H9 (cell line): ENCODE measurements around the gene MAL. TPM values are rescaled to one million over a fixed set of nuclear protein-coding genes. Genes with fewer than 3 reads are reported as not detected.

Experiments
- DNase-seq: peaks from one replicate; pipeline ENCODE4 v3.0.0-alpha.2; 2017
- H2AFZ ChIP-seq: one replicate; pipeline ENCODE4 v1.6.1; 2013; ENCODE audit warnings: mild to moderate bottlenecking, low read length, control low read depth, moderate library complexity
- H2AK5ac ChIP-seq: 2 replicates; pipeline ENCODE4 v1.6.1; 2013; ENCODE audit warnings: low read length, control low read depth, mixed read lengths; ENCODE audit not compliant: insufficient read length
- H2BK120ac ChIP-seq: one replicate; pipeline ENCODE4 v1.6.1; 2013; ENCODE audit warnings: low read depth, mild to moderate bottlenecking, low read length, control low read depth, inconsistent platforms; ENCODE audit not compliant: poor library complexity, severe bottlenecking
- H2BK12ac ChIP-seq: 2 replicates; pipeline ENCODE4 v1.6.1; 2013; ENCODE audit warnings: low read length, control low read depth, mixed read lengths, low read depth; ENCODE audit not compliant: insufficient read length
- H2BK15ac ChIP-seq: 2 replicates; pipeline ENCODE4 v1.6.1; 2013; ENCODE audit warnings: low read depth, low read length, control low read depth
- H2BK20ac ChIP-seq: one replicate; pipeline ENCODE4 v1.6.1; 2013; ENCODE audit warnings: low read depth, mild to moderate bottlenecking, low read length, control low read depth, inconsistent platforms; ENCODE audit not compliant: poor library complexity, severe bottlenecking
- H2BK5ac ChIP-seq: 2 replicates; pipeline ENCODE4 v1.6.1; 2013; ENCODE audit warnings: low read length, control low read depth, mixed read lengths; ENCODE audit not compliant: insufficient read length
- H3K14ac ChIP-seq: 2 replicates; pipeline ENCODE4 v1.6.1; 2013; ENCODE audit warnings: low read length, control low read depth; ENCODE audit not compliant: insufficient read depth
- H3K18ac ChIP-seq: 2 replicates; pipeline ENCODE4 v1.6.1; 2013; ENCODE audit warnings: low read depth, mild to moderate bottlenecking, mixed read lengths, low read length, control low read depth; ENCODE audit not compliant: insufficient read length
- H3K23ac ChIP-seq: 2 replicates; pipeline ENCODE4 v1.6.1; 2013; ENCODE audit warnings: low read length, control low read depth, mixed read lengths, low read depth; ENCODE audit not compliant: insufficient read length
- H3K23me2 ChIP-seq: 2 replicates; pipeline ENCODE4 v1.6.1; 2013; ENCODE audit warnings: low read depth, mild to moderate bottlenecking, mixed read lengths, low read length, control low read depth; ENCODE audit not compliant: insufficient read length, poor library complexity, severe bottlenecking
- H3K27ac ChIP-seq: 2 replicates; pipeline ENCODE4 v1.5.1; 2013; ENCODE audit warnings: low read length, control low read depth, mixed read lengths, low read depth; ENCODE audit not compliant: insufficient read length
- H3K27me3 ChIP-seq: 2 replicates; pipeline ENCODE4 v1.6.1; 2013; ENCODE audit warnings: low read length, control low read depth, inconsistent platforms; ENCODE audit not compliant: insufficient read depth
- H3K4ac ChIP-seq: 2 replicates; pipeline ENCODE4 v1.6.1; 2013; ENCODE audit warnings: low read depth, mild to moderate bottlenecking, control low read depth, inconsistent platforms, low read length, moderate library complexity
- H3K4me1 ChIP-seq: 2 replicates; pipeline ENCODE4 v1.6.1; 2013; ENCODE audit warnings: low read length, control low read depth, inconsistent platforms; ENCODE audit not compliant: insufficient read depth
- H3K4me2 ChIP-seq: 2 replicates; pipeline ENCODE4 v1.6.1; 2013; ENCODE audit warnings: low read length, control low read depth, mixed read lengths; ENCODE audit not compliant: insufficient read length, insufficient read depth
- H3K56ac ChIP-seq: 2 replicates; pipeline ENCODE4 v1.6.1; 2013; ENCODE audit warnings: low read depth, mild to moderate bottlenecking, mixed read lengths, low read length, control low read depth; ENCODE audit not compliant: insufficient read length
- H3K79me1 ChIP-seq: 2 replicates; pipeline ENCODE4 v1.6.1; 2013; ENCODE audit warnings: low read depth, mild to moderate bottlenecking, moderate library complexity, low read length, control low read depth, inconsistent platforms; ENCODE audit not compliant: insufficient read depth, poor library complexity, severe bottlenecking
- H3K79me2 ChIP-seq: 2 replicates; pipeline ENCODE4 v1.6.1; 2013; ENCODE audit warnings: low read length, control low read depth, inconsistent platforms; ENCODE audit not compliant: insufficient read depth
- H3K9ac ChIP-seq: 2 replicates; pipeline ENCODE4 v1.6.1; 2013; ENCODE audit warnings: low read length, control low read depth, mixed read lengths; ENCODE audit not compliant: insufficient read length; ENCODE audit errors: extremely low read depth
- H3K9me3 ChIP-seq: one replicate; pipeline ENCODE4 v1.6.1; 2013; ENCODE audit warnings: low read depth, low read length, inconsistent platforms; ENCODE audit not compliant: control insufficient read depth
- H3T11ph ChIP-seq: one replicate; pipeline ENCODE4 v1.6.1; 2013; ENCODE audit warnings: mild to moderate bottlenecking, low read length, control low read depth, inconsistent platforms
- H4K20me1 ChIP-seq: one replicate; pipeline ENCODE4 v1.6.1; 2013; ENCODE audit not compliant: control insufficient read depth, insufficient read length, insufficient read depth
- H4K5ac ChIP-seq: 2 replicates; pipeline ENCODE4 v1.6.1; 2013; ENCODE audit warnings: low read depth, mild to moderate bottlenecking, mixed read lengths, low read length, control low read depth; ENCODE audit not compliant: insufficient read length
- H4K8ac ChIP-seq: replicated peaks from 2 replicates; pipeline ENCODE4 v1.6.1; 2013; ENCODE audit warnings: low read length, control low read depth, mixed read lengths, low read depth; ENCODE audit not compliant: insufficient read length
- H4K91ac ChIP-seq: 2 replicates; pipeline ENCODE4 v1.6.1; 2013; ENCODE audit warnings: low read depth, mild to moderate bottlenecking, moderate library complexity, mixed read lengths, low read length, control low read depth; ENCODE audit not compliant: insufficient read length
- H3K27ac Mint-ChIP-seq, 3 experiments: 2 replicates in 2 of 3; 3 replicates in 1 of 3; pipeline ENCODE4 v1.8.0; 2020 to 2021; ENCODE audit warnings: mixed read lengths in 3 of 3, mild to moderate bottlenecking in 1 of 3, moderate library complexity in 1 of 3
- H3K27me3 Mint-ChIP-seq: 2 replicates; pipeline ENCODE4 v1.8.0; 2021; ENCODE audit warnings: low read depth, mild to moderate bottlenecking, moderate library complexity, mixed read lengths
- H3K36me3 Mint-ChIP-seq, 3 experiments: 2 replicates in 2 of 3; 3 replicates in 1 of 3; pipeline ENCODE4 v1.8.0; 2020 to 2021; ENCODE audit warnings: low read depth in 3 of 3, mixed read lengths in 3 of 3; ENCODE audit not compliant: insufficient read depth in 1 of 3
- H3K4me1 Mint-ChIP-seq, 2 experiments: 2 replicates each; pipeline ENCODE4 v1.8.0; 2020; ENCODE audit warnings: mixed read lengths in 2 of 2
- H3K4me3 Mint-ChIP-seq, 2 experiments: 2 replicates in 1 of 2; 3 replicates in 1 of 2; pipeline ENCODE4 v1.8.0; 2020 to 2021; ENCODE audit warnings: mild to moderate bottlenecking in 2 of 2, mixed read lengths in 2 of 2, moderate library complexity in 1 of 2
- H3K9me3 Mint-ChIP-seq, 2 experiments: 2 replicates in 1 of 2; 3 replicates in 1 of 2; pipeline ENCODE4 v1.8.0; 2020; ENCODE audit warnings: mild to moderate bottlenecking in 2 of 2, mixed read lengths in 2 of 2, moderate library complexity in 1 of 2
- WGBS: extraction: QIAGEN DNeasy Blood & Tissue Kit; methylation state at CpG from one replicate; pipeline ENCODE4 v1.1.7; 2013; ENCODE audit warnings: missing lambda C conversion rate, low lambda C conversion rate, mixed read lengths; ENCODE audit not compliant: insufficient read length; ENCODE audit errors: extremely low coverage; 5-methylcytosine and 5-hydroxymethylcytosine counted together
- total RNA-seq: library from RNA; stranded (reverse); gene quantifications from 2 replicates; pipeline ENCODE4 v1.2.1, GENCODE V29; 2021
- TF ChIP-seq, protein P1 (sequence below): fragments of 200-600 bp; sonication (generic); conservative IDR thresholded peaks from 3 replicates; pipeline ENCODE4 v1.8.0; 2021; ENCODE audit warnings: antibody characterized with exemption, mild to moderate bottlenecking

Gene MAL
- total RNA-seq, 1 experiment from 2014 or later: not detected

DNA sequence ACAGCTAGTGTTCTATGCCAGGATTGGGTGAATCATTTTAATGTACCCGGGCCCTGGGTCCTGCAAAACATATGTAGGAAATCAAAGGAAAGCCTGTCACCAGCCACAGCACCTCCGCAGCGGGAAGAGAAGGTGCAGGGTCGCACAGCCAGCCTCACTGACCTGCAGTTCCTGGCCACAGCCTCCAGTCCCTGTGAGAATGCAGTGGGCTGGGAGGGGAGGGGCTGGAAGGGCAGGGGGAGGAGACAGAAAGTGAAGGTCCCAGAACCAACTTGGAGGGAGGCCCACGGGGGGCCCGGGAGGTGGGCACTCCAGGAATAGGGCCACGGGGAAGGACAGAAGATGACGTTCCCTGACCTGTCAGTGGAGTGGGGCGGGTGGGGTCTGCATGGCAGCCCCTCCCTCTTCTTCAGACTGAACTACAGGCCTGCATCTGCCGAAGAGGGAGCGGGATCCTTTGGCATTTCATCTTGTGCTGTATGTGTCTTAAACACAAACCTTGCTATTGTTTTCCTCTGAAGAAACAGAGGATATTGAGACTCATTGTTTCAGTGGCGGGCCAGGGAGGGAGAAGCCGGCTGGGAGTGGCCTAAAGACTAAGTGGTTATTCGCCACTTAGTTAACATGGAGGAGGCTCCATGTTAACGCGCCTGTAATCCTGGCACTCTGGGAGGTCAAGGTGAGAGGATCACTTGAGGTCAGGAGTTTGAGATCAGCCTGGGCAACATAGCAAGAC lies 7.5 kb downstream of the MAL start:
- H3K23ac ChIP-seq: no peak overlapping the region
- H4K8ac ChIP-seq: no peak overlapping the region
- H3K18ac ChIP-seq: no peak overlapping the region
- H3K4me1 ChIP-seq: no peaks in the 10 kb centered on the region
- no peaks in the 10 kb centered on the region; the same call in 1 of the 2 replicates for H3K27me3 ChIP-seq
- H2BK120ac ChIP-seq: no peak overlapping the region
- Mint-ChIP-seq H3K9me3 (peaks cover 16 to 17% of the 10 kb centered on the region in 2 experiments), H3K4me1 (peaks cover 3% of the 10 kb centered on the region in 2 experiments; a peak in 1 of 4 replicates), H3K27me3 (peaks cover 76% of the 10 kb centered on the region), H3K36me3 (peaks cover 0 to 2% (median 0%) of the 10 kb centered on the region in 3 experiments; a peak in 2 of 7 replicates), H3K27ac (no peak overlapping the region), H3K4me3 (no peak overlapping the region)
- H3K4ac ChIP-seq: no peak overlapping the region
- TF ChIP-seq, protein P1, sequence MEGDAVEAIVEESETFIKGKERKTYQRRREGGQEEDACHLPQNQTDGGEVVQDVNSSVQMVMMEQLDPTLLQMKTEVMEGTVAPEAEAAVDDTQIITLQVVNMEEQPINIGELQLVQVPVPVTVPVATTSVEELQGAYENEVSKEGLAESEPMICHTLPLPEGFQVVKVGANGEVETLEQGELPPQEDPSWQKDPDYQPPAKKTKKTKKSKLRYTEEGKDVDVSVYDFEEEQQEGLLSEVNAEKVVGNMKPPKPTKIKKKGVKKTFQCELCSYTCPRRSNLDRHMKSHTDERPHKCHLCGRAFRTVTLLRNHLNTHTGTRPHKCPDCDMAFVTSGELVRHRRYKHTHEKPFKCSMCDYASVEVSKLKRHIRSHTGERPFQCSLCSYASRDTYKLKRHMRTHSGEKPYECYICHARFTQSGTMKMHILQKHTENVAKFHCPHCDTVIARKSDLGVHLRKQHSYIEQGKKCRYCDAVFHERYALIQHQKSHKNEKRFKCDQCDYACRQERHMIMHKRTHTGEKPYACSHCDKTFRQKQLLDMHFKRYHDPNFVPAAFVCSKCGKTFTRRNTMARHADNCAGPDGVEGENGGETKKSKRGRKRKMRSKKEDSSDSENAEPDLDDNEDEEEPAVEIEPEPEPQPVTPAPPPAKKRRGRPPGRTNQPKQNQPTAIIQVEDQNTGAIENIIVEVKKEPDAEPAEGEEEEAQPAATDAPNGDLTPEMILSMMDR: no peak
- no peak overlapping the region for H2BK12ac ChIP-seq
- H2AFZ ChIP-seq: no peak overlapping the region
- no peaks in the 10 kb centered on the region for H3K23me2 ChIP-seq
- no peak overlapping the region for H3K14ac ChIP-seq
- H4K5ac ChIP-seq: no peak overlapping the region
- H4K20me1 ChIP-seq: no peaks in the 10 kb centered on the region
- no peak overlapping the region for H3K27ac ChIP-seq
- H3K4me2 ChIP-seq: no peak overlapping the region
- no peak overlapping the region for H3K56ac ChIP-seq
- H3K79me1 ChIP-seq: no peaks in the 10 kb centered on the region
- DNase-seq: no peak
- H3K9me3 ChIP-seq: no peaks in the 10 kb centered on the region
- H3K9ac ChIP-seq: no peak overlapping the region
- H2AK5ac ChIP-seq: no peak overlapping the region
- WGBS: no CpG with 5 or more reads among the region's 16 CpGs
- H2BK20ac ChIP-seq: no peak overlapping the region
- no peak overlapping the region for H3T11ph ChIP-seq
- no peak overlapping the region for H4K91ac ChIP-seq
- H2BK15ac ChIP-seq: no peak overlapping the region
- no peaks in the 10 kb centered on the region for H3K79me2 ChIP-seq
- H2BK5ac ChIP-seq: no peak overlapping the region
